ENCODE measurements around the gene ADM.

ADM gene

DNA sequence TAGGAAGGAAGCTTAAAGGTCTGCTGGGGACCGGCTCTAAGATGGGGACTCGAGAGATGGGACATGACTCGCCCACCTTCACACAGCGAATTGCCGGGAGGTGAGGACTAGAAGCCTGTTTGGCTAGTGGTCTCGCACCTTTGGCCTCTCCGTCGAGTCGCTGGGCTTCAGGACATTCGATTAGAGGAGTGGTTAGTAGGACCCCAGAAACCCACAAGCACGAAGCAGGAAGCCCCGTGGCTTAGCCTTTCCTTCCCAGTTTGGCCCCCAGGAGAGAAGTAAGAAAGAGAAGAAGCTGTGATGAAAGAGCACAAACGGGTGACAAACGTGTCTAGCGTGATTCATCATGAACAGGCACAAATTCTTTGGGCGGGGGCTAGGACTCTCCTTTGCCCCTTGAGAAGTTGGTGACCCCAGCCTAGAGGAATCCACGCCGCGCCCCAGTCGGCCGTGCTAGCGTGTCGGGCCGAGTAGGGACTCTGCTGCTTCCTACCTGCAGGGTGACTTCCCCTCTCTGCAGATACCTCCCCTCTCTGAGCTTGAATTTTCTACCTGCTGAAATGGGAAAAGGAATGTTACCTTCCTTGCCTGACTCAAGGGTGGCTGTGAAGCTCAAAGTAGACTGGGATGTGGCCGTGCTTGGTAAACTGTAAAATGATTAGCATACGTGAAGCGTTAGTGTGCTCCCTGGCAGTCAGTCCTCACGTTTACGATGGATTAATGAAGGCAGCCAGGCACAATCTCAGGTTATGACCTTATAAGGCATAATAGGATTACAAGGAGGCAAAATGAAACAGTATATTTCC is 1.1 kb upstream of the ADM start:
- Histone ChIP-seq H3K9me3 (ENCODE audit: control insufficient read depth, insufficient read depth, low read length) (no peaks in the 10 kb centered on the region), H3K36me3 (ENCODE audit: control insufficient read depth, insufficient read depth, low read length) (peaks cover 16% of the 10 kb centered on the region; the same call in 1 of the 2 replicates), H3K9ac (ENCODE audit: low read depth, low read length) (peak overlapping the region; percentile 65), H3K4me3 (ENCODE audit: low read depth, low read length) (peak overlapping the region; percentile 80), H3K27ac (ENCODE audit: low read depth, low read length) (peak overlapping the region; percentile 92), H3K4me1 (ENCODE audit: control insufficient read depth, insufficient read depth, low read length) (peaks cover 17% of the 10 kb centered on the region), H3K27me3 (ENCODE audit: control insufficient read depth, insufficient read depth, low read length) (peaks cover 65% of the 10 kb centered on the region)

DNA sequence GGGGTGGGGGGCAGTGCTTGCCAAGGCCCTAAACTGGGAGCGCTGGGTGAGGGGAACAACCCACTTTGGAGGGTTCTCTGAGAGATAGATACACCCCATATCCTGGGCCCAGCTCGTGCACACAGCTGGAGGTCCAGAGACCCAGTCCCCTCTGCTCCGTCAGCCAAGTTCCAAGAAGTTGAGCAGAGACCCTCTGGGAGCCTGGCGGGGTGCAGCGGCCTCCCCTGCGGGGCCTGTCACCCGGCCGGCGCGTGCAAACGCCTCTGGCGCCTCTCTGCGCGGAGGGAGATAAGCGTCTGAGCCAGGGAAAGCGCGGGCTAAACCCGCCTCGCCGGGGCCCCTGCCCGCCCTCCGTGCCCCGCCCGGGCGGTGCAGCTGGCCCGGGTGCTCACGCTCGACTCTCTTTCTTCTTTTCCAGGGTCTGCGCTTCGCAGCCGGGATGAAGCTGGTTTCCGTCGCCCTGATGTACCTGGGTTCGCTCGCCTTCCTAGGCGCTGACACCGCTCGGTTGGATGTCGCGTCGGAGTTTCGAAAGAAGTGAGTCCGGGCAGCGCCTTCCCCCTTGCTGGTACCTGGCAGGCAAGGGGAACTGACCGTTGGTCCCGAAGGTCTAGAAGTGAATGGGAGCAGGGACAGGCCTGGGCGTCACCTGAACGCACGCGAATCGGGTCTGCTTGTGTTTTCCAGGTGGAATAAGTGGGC is 540 bp downstream of the ADM start:
- Histone ChIP-seq H3K4me1 (ENCODE audit: control insufficient read depth, insufficient read depth, low read length) (peaks cover 33% of the 10 kb centered on the region), H3K27me3 (ENCODE audit: control insufficient read depth, insufficient read depth, low read length) (peaks cover 69% of the 10 kb centered on the region), H3K9me3 (ENCODE audit: control insufficient read depth, insufficient read depth, low read length) (no peaks in the 10 kb centered on the region), H3K36me3 (ENCODE audit: control insufficient read depth, insufficient read depth, low read length) (peaks cover 11% of the 10 kb centered on the region; the same call in 1 of the 2 replicates), H3K4me3 (ENCODE audit: low read depth, low read length) (peak overlapping the region; percentile 80), H3K9ac (ENCODE audit: low read depth, low read length) (peak overlapping the region; percentile 74), H3K27ac (ENCODE audit: low read depth, low read length) (peak overlapping the region; percentile 92)

- H3K27ac ChIP-seq (ENCODE audit: low read depth, low read length): peak overlapping the region; percentile 92
- H3K36me3 ChIP-seq (ENCODE audit: control insufficient read depth, insufficient read depth, low read length): peaks cover 11% of the 10 kb centered on the region; the same call in 1 of the 2 replicates
- H3K9ac ChIP-seq (ENCODE audit: low read depth, low read length): peak overlapping the region; percentile 74
- H3K4me3 ChIP-seq (ENCODE audit: low read depth, low read length): peak overlapping the region; percentile 80
- peaks cover 63% of the 10 kb centered on the region for H3K27me3 ChIP-seq (ENCODE audit: control insufficient read depth, insufficient read depth, low read length)
- no peaks in the 10 kb centered on the region for H3K9me3 ChIP-seq (ENCODE audit: control insufficient read depth, insufficient read depth, low read length)
- peaks cover 36% of the 10 kb centered on the region for H3K4me1 ChIP-seq (ENCODE audit: control insufficient read depth, insufficient read depth, low read length)
These were observed 1.4 kb downstream of the ADM start for GRCh38 chr11:10305964-10306918.

GRCh38 chr11:10307022-10307399 is 2.1 kb downstream of the ADM start:
- Histone ChIP-seq H3K4me3 (ENCODE audit: low read depth, low read length) (peak overlapping the region; percentile 80), H3K36me3 (ENCODE audit: control insufficient read depth, insufficient read depth, low read length) (peaks cover 11% of the 10 kb centered on the region; the same call in 1 of the 2 replicates), H3K9ac (ENCODE audit: low read depth, low read length) (peak overlapping the region; percentile 74), H3K9me3 (ENCODE audit: control insufficient read depth, insufficient read depth, low read length) (no peaks in the 10 kb centered on the region), H3K27me3 (ENCODE audit: control insufficient read depth, insufficient read depth, low read length) (peaks cover 55% of the 10 kb centered on the region), H3K4me1 (ENCODE audit: control insufficient read depth, insufficient read depth, low read length) (peaks cover 31% of the 10 kb centered on the region), H3K27ac (ENCODE audit: low read depth, low read length) (peak overlapping the region; percentile 92)

DNA sequence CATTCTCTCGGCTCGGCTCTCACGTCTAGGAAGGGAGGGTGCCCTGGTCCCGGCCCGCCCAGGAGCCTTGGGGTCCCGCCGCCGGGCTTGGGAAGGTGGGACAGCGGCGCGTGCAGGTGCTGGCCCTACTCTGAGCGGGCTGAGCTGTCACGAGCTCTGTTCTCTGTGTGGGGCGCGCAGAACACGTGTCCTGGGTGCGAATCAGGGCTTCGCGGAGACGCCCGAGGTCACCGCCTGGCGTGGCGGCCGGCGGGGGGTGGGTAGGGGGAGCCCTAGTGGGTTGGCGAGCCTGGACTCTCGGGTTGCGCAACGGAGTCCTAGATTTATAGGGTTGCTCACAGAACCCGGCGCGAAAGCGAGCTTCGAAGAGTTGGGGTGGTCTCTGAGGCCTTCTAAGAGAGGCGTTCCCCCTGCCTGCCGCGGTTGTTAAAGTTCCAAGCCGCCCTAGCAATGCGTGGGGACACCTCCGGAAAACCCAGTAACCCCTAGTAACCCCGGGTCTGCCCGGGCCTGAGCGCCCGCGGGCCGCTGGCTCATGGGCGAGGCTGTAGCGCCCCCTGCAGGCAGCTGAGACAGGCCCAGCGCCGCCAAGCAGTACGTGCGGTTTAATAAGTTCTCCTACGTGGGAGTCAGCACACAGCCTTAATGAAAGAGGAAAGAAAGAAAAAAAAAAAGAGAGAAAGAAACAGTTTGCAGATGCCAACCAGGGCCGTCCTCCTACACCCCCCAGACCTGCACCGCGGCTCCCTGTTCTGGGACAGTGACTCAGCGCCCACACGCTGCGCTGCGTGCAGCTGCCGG is 2.7 kb downstream of the ADM start:
- Histone ChIP-seq H3K4me1 (ENCODE audit: control insufficient read depth, insufficient read depth, low read length) (peaks cover 25% of the 10 kb centered on the region), H3K36me3 (ENCODE audit: control insufficient read depth, insufficient read depth, low read length) (peaks cover 11% of the 10 kb centered on the region; the same call in 1 of the 2 replicates), H3K9me3 (ENCODE audit: control insufficient read depth, insufficient read depth, low read length) (no peaks in the 10 kb centered on the region), H3K9ac (ENCODE audit: low read depth, low read length) (peak overlapping the region; percentile 74), H3K27ac (ENCODE audit: low read depth, low read length) (peak overlapping the region; percentile 92), H3K4me3 (ENCODE audit: low read depth, low read length) (peak overlapping the region; percentile 80), H3K27me3 (ENCODE audit: control insufficient read depth, insufficient read depth, low read length) (peaks cover 49% of the 10 kb centered on the region)

DNA sequence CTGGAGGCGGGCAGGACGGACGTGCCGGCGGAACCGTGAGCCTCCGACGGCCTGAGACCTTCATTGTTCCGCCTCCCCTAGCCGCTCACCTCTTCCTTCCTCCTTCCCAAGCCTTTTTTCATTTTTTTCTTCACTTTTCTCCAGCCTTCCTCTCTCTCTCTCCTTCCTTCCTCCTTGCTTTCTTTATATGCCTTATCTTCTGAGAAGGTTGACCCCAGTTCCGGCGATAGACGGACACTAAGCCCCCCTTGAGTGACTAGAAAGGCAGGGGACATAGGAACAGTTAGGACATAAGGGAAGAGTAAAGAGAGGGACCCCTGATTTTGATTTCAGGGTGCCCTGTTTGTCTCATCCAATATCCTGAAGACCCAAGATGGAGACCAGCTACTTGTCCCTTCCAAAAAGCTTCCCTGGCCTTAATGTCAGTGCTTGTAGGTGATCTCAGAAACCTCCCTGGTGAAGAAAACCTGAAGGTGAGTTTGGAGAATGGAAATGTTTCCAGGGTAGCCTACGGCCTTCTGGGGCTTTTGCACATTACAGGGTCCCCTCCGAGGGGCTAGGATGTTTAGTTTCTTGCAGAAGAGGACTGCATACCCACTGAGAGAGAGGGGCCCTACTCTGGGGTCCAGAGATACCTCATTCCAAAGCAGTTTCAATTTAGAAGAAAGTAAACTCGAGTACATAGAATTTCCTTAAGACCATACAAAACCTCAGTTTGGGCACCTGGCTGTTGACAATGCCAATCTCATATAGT is 3.5 kb downstream of the ADM start:
- Histone ChIP-seq H3K36me3 (ENCODE audit: control insufficient read depth, insufficient read depth, low read length) (peaks cover 11% of the 10 kb centered on the region; the same call in 1 of the 2 replicates), H3K27me3 (ENCODE audit: control insufficient read depth, insufficient read depth, low read length) (peaks cover 41% of the 10 kb centered on the region), H3K9ac (ENCODE audit: low read depth, low read length) (peak overlapping the region; percentile 74), H3K9me3 (ENCODE audit: control insufficient read depth, insufficient read depth, low read length) (no peaks in the 10 kb centered on the region), H3K4me1 (ENCODE audit: control insufficient read depth, insufficient read depth, low read length) (peaks cover 25% of the 10 kb centered on the region), H3K4me3 (ENCODE audit: low read depth, low read length) (peak overlapping the region; percentile 80), H3K27ac (ENCODE audit: low read depth, low read length) (peak overlapping the region; percentile 92)

DNA sequence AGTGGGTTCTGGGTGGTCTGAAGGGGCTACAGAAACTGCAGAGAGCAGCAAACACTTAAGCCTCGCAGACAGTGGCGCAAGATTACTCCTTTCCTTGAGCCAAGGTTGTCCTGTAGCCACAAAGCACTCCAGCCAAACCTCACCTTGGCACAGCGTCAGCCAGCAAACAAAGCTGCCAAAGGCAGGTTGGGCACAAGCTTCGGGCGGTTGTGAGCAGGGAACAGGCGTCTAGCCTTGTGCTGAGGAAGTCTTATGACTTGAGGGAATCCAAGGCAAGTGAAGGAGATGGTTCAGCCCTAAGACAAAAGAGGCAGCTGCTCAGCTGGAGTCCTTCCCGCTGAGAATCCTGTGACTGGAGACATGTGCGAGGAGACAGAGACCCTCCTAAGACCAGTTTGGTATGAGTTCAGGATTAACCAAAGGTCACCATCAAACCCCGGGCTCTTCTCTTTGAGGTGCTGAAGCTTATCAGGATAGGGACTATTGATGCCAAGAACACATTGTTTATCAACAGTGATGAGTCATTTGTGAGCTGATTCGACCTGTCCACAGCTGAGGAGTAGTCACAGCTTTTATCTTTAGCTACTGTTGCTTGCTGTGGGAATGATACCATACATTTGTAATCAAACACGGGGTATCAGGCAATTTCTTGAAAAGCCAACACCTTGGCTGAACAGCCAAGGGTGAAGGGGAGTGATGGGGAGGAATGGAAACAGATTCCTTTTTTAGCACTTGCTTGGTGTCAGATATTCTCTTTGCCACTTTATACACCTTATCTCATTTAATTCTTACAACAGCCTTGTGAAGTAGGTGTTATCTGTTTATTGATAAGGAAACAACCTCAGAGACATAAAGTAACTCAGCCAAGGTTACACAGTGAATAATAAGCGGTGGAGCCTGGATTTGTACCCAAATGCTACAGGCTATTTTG is 4.6 kb downstream of the ADM start:
- Histone ChIP-seq H3K9ac (ENCODE audit: low read depth, low read length) (peak overlapping the region; percentile 29), H3K27me3 (ENCODE audit: control insufficient read depth, insufficient read depth, low read length) (peaks cover 35% of the 10 kb centered on the region), H3K27ac (ENCODE audit: low read depth, low read length) (peak overlapping the region; percentile 92), H3K9me3 (ENCODE audit: control insufficient read depth, insufficient read depth, low read length) (no peaks in the 10 kb centered on the region), H3K36me3 (ENCODE audit: control insufficient read depth, insufficient read depth, low read length) (peaks cover 11% of the 10 kb centered on the region; the same call in 1 of the 2 replicates), H3K4me1 (ENCODE audit: control insufficient read depth, insufficient read depth, low read length) (peaks cover 29% of the 10 kb centered on the region), H3K4me3 (ENCODE audit: low read depth, low read length) (0 out of 2 replicates have a peak overlapping the region, but pooled peaks have one; percentile 7)

GRCh38 chr11:10310301-10310841 is 5.5 kb downstream of the ADM start:
- peaks cover 33% of the 10 kb centered on the region for H3K4me1 ChIP-seq (ENCODE audit: control insufficient read depth, insufficient read depth, low read length)
- H3K9me3 ChIP-seq (ENCODE audit: control insufficient read depth, insufficient read depth, low read length): no peaks in the 10 kb centered on the region
- H3K9ac ChIP-seq (ENCODE audit: low read depth, low read length): no peak overlapping the region
- peaks cover 30% of the 10 kb centered on the region for H3K27me3 ChIP-seq (ENCODE audit: control insufficient read depth, insufficient read depth, low read length)
- H3K4me3 ChIP-seq (ENCODE audit: low read depth, low read length): no peak overlapping the region
- peaks cover 11% of the 10 kb centered on the region; the same call in 1 of the 2 replicates for H3K36me3 ChIP-seq (ENCODE audit: control insufficient read depth, insufficient read depth, low read length)
- peak overlapping the region; percentile 92 for H3K27ac ChIP-seq (ENCODE audit: low read depth, low read length)

Measured in HUES48 (cell line).